ENCODE results near the gene SSX1.
"Not testable (repeated sequence)": the region's sequence is repeated elsewhere in the genome, so short reads cannot be mapped to it uniquely, and the experiment has no call there.

SSX1 gene, protein sequence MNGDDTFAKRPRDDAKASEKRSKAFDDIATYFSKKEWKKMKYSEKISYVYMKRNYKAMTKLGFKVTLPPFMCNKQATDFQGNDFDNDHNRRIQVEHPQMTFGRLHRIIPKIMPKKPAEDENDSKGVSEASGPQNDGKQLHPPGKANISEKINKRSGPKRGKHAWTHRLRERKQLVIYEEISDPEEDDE

DNA sequence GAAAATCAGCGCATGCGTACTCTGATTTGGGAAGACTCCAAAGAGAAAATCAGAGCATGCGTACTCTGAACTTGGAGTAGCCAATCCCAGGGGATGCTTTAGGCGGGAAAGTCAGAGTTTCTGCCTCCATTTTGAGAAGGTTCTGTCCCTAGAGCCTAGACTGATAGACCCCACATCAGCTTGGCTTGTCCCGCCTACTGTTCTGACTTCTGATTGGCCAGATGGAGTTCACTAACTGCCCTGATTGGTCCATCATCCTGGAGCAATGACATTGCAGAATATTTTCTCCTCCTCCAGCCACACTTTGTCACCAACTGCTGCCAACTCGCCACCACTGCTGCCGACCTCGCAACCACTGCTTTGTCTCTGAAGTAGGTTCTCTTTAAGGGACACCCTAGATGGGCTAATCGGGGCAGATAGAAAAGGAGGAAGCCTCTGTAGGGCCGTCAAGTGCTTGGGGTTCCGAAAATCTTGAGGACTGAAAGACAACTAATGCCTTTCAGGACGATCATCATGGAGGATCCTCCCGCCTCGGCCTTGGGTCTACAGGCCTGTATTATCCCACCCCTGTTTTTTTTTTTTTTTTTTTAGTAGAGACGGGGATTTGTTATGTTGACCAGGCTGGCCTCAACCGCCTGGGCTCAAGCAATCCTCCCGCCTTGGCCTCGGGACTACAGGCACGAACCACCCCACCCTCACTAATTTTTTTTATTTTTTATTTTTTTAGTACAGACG is at the start of gene SSX1:
TSS of gene SSX1 (plus strand) at position 331 of the 735 bp plus-strand sequence. CDS start 1,850 bp downstream, outside the sequence.
- H3K4me3 Mint-ChIP-seq; intact Hi-C loops (cut with micrococcal nuclease); H3K4me1 Mint-ChIP-seq (ENCODE audit: low read depth); H3K9me3 Mint-ChIP-seq; H3K27me3 Mint-ChIP-seq; H3K36me3 Mint-ChIP-seq (ENCODE audit: low read depth); H3K27ac Mint-ChIP-seq: not testable (repeated sequence)

DNA sequence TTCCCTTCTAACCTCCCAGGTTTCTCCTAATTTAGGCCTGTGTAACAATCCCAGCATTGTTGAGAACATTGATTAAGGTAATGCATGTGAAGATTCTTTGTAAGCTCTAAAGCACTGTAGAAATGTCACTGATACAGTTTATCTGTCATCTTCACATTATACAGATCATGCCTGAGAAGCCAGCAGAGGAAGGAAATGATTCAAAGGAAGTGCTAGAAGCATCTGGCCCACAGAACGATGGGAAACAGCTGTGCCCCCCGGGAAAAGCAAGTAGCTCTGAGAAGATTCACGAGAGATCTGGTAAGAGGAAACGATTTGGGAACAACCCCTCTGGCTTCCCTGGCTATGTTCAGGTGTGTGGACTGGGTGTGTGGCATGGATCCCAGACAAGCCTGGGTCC is 40.9 kb upstream of the SSX1 start:
- intact Hi-C loops (cut with micrococcal nuclease) = not testable (repeated sequence)

DNA sequence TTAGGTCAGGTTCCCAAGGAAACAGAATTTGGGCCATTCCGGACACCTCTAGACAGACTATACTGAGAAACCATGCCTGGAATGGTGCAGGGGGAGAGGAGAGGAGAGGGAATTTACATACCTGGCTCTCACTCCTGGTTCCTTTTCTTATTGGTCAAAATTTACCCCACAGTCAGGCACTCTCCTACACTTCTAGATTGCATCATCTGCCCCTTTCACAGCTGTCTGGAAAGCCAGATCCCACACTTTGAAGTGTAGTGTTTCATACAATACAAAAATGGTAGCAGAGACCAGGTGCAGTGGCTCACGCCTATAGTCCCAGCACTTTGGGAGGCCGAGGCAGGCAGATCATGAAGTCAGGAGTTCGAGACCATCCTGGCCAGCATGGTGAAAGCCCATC is 31.0 kb upstream of the SSX1 start:
- H3K27ac Mint-ChIP-seq; intact Hi-C loops (cut with micrococcal nuclease); H3K4me3 Mint-ChIP-seq; H3K36me3 Mint-ChIP-seq (ENCODE audit: low read depth); H3K27me3 Mint-ChIP-seq; H3K4me1 Mint-ChIP-seq (ENCODE audit: low read depth); H3K9me3 Mint-ChIP-seq: not testable (repeated sequence)

More for the DNA sequence above, 40.9 kb upstream of the SSX1 start:
- H3K9me3 Mint-ChIP-seq; H3K4me3 Mint-ChIP-seq; H3K36me3 Mint-ChIP-seq (ENCODE audit: low read depth); H3K4me1 Mint-ChIP-seq (ENCODE audit: low read depth); H3K27me3 Mint-ChIP-seq; H3K27ac Mint-ChIP-seq: not testable (repeated sequence)

DNA sequence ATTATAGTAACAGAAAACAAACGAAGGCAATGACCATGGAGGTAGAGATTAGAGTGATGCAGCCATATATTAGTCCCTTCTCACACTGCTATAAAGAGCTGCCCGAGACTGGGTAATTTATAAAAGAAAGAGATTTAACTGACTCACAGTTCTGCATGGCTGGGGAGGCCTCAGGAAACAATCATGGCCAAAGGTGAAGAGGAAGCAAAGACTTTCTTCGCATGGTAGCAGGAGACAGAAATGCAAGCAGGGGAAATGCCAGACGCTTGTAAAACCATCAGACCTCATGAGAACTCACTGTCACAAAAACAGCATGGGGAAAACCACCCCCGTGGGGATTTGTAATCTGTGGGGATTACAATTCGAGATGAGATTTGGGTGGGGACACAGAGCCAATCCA is 2.2 kb upstream of the SSX1 start:
- H3K27me3 Mint-ChIP-seq = not testable (repeated sequence)

DNA sequence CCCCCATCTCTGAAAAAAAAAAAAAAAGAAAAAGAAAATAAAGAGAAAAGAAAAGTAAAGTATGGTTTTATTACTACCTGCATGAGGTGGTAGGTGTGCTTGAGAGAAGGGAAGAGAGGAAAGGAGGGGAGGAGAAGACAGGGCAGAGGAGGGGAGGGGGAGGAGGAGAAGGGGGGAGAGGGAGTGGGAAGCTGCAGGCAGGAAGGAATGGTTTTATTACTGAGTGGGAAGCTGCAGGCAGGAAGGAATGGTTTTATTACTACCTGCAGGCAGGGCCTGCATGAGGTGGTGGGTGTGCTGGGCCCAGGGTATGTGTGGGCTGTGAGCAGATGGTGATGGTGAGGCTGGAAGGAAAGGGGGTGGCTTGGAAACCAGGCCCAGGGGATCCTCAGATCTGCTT is 19.2 kb downstream of the SSX1 start:
- H3K9me3 Mint-ChIP-seq; H3K36me3 Mint-ChIP-seq (ENCODE audit: low read depth); H3K27me3 Mint-ChIP-seq; H3K4me3 Mint-ChIP-seq; H3K4me1 Mint-ChIP-seq (ENCODE audit: low read depth); intact Hi-C loops (cut with micrococcal nuclease); H3K27ac Mint-ChIP-seq: not testable (repeated sequence)

More for the DNA sequence above, 2.2 kb upstream of the SSX1 start:
- H3K4me1 Mint-ChIP-seq (ENCODE audit: low read depth); intact Hi-C loops (cut with micrococcal nuclease); H3K4me3 Mint-ChIP-seq; H3K36me3 Mint-ChIP-seq (ENCODE audit: low read depth); H3K9me3 Mint-ChIP-seq; H3K27ac Mint-ChIP-seq: not testable (repeated sequence)

DNA sequence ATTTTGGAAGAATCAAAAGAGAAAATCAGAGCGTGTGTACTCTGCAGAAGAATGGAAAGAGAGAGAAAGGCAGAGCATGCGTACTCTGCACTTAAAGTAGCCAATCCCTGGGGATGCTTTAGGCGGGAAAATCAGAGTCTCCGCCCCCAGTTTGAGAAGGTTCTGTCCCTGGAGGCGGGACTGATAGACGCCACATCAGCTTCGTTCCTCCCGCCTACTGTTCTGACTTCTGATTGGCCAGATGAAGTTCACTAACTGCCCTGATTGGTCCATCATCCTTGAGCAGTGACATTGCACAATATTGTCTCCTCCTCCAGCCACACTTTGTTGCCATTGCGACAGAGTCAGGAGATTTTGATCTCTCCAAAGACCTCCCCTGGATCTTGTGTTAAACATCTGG is 23.8 kb downstream of the SSX1 start:
- Mint-ChIP-seq H3K36me3 (ENCODE audit: low read depth) (no peaks in the 10 kb centered on the region), H3K27ac (no peak overlapping the region), H3K4me1 (ENCODE audit: low read depth) (no peaks in the 10 kb centered on the region), H3K27me3 (no peaks in the 10 kb centered on the region), H3K4me3 (no peak overlapping the region), H3K9me3 (no peaks in the 10 kb centered on the region)
- intact Hi-C loops (cut with micrococcal nuclease) = no loop called here

DNA sequence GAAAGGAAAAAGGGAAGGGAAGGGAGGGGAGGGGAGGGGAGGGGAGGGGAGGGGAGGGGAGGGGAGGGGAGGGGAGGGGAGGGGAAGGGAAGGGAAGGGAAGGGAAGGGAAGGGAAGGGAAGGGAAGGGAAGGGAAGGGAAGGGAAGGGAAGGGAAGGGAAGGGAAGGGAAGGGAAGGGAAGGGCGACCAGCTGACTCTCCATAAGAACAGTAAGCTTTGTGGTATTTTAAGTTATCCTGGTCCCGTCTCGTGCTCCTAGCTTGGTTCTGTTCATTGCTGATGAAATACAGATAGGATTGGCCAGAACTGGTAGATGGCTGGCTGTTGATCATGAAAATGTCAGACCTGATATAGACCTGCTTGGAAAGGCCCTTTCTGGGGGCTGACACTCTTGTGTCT is 25.5 kb downstream of the SSX1 start:
- H3K36me3 Mint-ChIP-seq (ENCODE audit: low read depth); intact Hi-C loops (cut with micrococcal nuclease); H3K4me3 Mint-ChIP-seq; H3K9me3 Mint-ChIP-seq; H3K4me1 Mint-ChIP-seq (ENCODE audit: low read depth); H3K27ac Mint-ChIP-seq; H3K27me3 Mint-ChIP-seq: not testable (repeated sequence)

DNA sequence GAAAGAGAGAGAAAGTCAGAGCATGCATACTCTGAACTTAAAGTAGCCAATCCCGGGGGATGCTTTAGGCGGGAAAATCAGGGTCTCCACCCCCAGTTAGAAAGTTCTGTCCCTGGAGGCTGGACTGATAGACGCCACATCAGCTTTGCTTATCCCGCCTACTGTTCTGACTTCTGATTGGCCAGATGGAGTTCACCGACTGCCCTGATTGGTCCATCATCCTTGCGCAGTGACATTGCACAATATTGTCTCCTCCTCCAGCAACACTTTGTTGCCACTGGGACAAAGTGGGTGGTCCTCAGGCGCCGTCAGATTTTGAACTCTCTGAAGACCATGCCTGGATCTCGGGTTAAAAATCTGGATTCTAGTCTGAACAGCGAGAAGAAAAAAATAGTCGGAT is 51.0 kb downstream of the SSX1 start:
- no peak overlapping the region for H3K27ac Mint-ChIP-seq
- intact Hi-C loops (cut with micrococcal nuclease) = no loop called here
- no peaks in the 10 kb centered on the region for H3K36me3 Mint-ChIP-seq (ENCODE audit: low read depth)
- no peaks in the 10 kb centered on the region for H3K4me1 Mint-ChIP-seq (ENCODE audit: low read depth)
- H3K4me3 Mint-ChIP-seq = no peak overlapping the region
- no peaks in the 10 kb centered on the region for H3K27me3 Mint-ChIP-seq
- H3K9me3 Mint-ChIP-seq = no peaks in the 10 kb centered on the region

DNA sequence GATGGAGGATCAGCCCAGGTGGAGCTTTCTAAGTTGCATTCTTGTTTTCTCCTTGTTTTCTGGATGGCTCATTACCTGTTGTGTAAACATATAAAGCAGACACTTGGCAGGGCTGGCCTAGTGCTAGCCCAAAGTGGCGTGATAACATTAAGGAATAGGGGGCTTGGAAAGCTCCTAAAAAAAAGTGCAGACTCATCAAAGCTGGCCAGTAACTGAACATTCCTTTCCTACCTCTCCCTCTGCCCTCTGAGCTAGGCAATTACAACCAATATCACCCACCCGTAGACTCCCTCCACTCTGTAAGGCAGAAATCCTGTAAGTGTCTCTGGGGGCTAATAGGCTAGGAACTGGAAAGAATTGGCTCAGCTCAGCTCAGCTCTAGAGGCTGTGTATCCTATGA is 58.8 kb downstream of the SSX1 start:
- H3K36me3 Mint-ChIP-seq (ENCODE audit: low read depth); H3K9me3 Mint-ChIP-seq; H3K27ac Mint-ChIP-seq; intact Hi-C loops (cut with micrococcal nuclease); H3K27me3 Mint-ChIP-seq; H3K4me3 Mint-ChIP-seq; H3K4me1 Mint-ChIP-seq (ENCODE audit: low read depth): not testable (repeated sequence)

Data from dendritic cell treated with granulocyte-macrophage colony-stimulating factor and Interleukin-4, amounts not matched to agents 40 ng/mL and 50 ng/mL, for 4 days (primary cell).